HG02571 (cell line): Measurements from ENCODE around the gene DGKB.

Experiments used
- ATAC-seq: cut with Tn5 transposase; IDR thresholded peaks from one replicate; pipeline ENCODE4 v1.9.1; 2021; ENCODE audit warnings: mild to moderate bottlenecking, moderate library complexity; ENCODE audit not compliant: unreplicated experiment

The DGKB gene

DNA sequence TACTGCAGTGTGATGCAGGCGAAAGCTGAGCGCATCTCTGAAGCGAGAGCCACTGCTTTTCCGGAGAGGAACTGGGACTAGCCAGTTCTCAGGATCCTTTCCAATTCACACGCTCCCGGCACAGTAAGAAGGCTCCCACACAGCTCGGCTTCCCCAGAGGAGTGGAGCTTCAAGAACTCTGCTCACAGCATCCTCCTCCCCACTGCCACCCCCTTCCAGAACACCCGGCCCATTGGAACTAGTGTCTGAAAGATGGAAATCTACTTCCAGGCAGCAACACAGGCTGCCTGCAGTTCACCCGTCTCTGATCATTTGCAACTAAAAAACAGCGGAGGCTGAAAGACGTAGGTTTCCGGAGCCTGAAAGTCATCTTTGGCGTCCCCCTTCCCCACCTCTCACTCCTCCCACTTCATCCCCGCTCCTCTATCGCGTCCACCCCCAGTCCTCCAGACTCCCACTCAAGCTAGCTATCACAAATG, at the start of gene DGKB:
TSS of gene DGKB (minus strand) at position 163 of the 479 bp plus-strand sequence.
- ATAC-seq: no peak

DNA sequence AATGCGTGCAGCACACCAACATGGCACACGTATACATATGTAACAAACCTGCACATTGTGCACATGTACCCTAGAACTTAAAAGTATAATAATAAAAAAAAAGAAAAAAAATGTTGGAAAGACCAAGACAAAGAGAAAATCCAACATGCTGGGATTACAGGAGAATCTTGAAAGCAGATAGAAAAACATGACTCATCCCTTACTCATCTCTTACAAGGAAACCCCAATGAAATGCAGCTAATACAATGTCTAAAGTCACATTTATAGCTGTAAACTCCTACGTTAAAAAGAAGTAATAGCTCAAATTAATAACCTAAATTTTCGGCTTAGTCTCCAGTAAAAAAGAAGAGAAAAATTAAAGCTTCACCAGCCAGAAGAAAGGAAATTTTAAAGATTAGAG, 47.5 kb upstream of the DGKB start:
- no peak for ATAC-seq

DNA sequence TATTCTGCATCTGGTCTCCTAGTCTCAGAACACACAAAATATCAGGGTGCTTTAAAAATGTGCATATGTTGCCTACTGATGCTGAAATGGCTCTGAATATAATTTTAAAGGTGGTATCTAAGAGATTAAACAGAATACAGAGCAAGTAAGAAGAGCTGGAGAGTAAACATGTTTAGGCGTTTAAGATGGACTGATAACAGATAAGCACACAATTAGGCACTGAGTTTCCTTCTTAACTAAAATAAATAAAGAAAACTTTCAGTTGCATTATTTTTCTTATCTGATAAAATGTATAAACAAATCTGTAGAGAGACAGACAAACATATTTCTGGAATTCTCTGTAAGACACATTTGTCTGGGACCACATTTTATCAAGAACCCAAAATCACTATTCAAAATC, 35.6 kb upstream of the DGKB start:
- ATAC-seq: no peak

DNA sequence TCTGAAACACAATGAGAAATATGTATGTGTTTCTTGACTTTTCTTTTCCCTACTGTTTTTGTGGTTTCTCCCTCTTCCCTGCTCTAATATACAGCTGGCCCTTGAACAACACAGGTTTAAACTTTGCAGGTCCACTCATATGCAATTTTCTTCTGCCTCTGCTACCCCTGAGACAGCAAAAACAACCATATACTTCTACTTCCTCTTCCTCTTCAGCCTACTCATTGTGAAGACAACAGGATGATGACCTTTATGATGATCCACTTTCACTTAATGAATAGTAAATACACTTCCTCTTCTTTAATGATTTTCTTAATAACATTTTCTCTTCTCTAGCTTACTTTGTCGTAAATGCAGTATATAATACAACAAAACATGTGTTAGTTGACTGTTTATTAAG, 35.0 kb upstream of the DGKB start:
- ATAC-seq: no peak

DNA sequence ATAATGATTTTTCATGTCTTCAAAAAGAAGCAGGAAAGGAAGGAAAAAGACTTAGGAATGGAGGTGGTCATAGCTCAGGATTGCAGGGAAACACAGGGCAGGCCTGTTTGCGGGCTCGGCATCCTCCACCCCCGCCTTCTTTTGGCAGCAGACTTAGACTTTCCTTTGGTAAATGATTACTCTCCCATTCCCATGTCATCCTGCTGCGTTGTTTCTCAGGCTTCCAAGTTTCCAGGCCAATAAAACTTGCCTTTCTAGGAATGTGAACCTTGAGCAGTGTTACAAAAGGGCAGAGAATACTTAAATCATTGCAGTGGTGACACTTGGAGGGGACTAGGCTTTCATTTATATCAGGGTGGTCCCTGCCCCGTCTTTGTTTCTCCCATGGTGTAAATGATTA, 34.0 kb upstream of the DGKB start:
- ATAC-seq: no peak

DNA sequence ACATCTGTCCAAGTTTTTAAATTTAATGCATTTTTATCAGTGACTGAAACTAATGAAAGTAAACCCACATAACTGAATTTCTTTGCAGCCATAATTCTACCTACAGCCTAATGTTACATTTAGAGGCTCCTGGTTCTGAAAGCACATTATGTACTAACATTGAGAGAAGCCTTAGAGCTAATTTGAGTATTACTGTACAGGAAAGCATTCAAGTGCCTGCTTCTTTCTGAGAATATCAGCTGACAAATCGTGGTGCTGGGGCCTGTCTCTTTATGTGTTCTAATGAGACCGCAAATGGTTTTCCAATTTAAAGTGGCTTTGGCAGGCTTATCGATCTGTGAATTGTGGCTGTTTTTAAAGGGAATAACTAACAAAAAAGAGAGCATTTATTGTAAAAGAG, 32.3 kb upstream of the DGKB start:
- ATAC-seq: no peak

DNA sequence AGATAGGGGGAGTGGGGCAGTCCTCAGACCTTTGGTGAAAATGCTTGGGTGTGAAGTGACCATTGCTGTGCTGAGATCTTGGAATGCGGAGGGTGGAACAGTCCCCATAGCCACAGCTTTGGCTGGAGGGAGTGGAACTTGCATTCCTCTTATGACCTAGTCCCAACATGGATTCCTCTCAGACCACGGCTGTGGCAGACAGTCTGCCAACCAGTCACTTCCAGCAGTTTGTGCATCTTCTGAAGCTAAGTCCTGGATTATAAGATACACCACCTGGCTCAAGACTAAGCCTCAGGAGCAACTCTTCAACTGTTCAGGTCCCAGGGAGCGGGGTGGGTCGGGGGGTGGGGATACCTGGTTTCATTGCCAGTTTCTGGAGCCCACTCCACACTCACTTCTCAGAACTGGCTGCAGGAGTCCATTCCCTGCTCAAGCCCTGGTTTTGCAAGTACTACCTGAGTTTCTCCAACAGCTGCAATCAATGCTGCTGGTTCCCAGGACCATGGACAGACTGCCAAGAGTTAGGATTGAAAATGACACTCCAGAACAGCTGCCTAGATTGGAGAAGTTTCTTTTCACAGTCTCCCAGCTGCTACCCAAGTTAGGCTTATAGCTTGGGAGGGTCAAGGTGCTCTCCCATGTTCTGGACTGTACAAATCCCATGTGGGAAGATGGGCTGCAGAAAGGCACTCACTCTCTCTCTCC, 29.1 kb upstream of the DGKB start:
- no peak for ATAC-seq

DNA sequence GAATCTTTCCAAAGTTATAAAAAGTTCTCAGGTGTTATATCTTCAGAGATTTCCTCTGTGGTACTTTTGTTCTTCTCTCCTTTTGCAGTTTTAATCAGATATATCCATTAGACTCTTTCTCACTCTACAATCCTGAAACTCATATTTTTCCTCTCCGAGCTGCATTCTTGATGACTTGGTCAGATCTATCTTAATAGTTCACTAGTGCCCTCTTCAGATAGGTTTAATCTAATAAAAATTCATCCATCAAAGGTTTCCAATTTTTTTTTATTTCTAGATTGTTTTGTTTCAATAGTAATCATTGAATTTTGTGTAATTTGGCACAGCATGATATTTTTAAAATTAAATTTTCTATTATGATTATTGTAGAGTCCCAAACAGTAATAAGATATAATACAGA, 21.8 kb upstream of the DGKB start:
- ATAC-seq: no peak

DNA sequence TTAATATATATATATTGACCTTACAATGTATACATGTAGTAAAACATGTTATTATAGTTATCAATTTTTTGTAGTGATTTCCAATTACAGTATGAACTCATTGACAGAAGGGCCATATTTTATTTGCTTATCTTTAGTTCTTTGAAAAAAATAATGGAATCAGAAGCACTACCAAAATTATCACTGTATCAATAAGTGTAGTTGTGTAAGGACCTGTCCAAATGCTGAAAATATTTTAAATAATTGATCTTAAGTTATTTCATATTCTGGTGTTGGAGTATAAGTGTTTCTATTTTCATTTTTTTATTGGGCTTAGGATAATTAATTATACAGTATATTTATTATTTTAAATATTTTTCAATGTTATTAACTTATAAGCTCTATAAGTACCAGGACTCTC, 8.5 kb upstream of the DGKB start:
- no peak for ATAC-seq

DNA sequence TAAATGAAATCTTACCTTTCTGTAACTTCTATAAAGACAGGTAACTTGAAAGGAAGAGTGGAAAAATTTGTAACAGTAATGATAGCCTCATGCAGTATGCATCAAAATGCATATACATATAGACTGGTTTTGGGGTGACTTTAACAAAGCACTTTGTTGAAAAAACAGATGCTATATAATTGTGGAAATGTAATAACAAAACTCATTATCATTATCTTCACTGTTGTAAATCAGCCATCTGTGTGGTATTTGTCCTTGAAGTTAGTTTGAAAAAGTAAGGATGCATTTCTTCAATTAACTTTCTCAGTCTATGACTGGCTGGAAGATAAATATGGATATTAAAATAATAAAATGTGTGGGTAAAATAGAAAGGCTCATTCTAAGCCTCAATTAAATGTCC, 6.1 kb upstream of the DGKB start:
- ATAC-seq: no peak

DNA sequence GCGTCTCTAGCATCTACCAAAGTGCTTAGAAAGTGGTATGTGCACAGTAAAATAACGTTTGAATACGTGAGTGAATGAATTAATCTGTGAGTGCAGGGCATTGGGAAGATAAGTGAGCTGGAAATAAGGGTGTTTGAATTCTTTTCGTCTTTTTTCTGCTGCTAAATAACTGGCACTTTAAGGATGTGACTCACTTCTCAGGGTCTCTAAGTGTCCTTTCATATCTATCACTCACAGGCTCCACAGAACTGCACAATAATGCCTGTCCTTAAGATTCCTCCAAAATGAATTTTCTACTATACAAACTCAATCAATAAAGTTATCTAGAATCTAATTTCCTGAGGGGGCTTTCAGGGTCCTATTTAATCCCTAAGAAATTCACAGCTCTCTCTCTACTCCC, 3.2 kb upstream of the DGKB start:
- no peak for ATAC-seq

DNA sequence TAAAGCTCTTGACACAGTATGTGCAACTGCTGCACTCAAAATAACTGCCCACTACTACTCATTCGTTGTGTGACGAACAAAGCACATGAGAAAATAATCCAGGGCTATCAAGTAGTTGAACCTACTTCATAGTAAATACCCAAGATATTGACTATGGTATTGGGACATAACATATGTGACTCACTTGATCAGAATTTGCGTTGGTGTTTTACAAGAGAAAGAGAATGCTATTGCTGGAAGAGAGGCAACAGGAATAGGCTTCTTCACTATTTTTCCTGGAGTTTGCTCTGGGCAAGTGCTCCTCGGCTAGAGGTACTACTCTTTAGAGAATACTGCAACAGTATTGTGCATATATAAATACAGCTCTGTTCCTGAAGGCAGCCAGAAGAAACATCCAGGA, 2.5 kb downstream of the DGKB start:
- ATAC-seq: no peak

DNA sequence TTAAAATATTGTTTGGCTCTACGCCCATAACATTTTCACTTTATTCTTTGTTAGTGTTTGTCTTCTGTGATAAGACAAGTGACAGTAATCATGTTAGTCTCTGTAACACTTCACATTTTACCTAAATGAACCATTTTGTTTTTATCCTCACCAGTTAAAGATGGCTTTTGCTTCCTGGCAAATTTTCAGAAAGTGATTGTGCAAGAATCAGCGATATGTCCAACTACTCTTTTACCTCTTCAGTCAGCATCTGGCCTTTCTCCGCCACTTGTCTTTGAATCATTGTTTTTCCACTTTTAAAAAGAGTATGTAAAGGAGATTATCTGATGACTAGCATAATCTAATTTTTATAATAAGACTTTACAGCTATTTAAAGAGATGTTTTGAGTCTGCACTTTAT, 3.5 kb downstream of the DGKB start:
- no peak for ATAC-seq

DNA sequence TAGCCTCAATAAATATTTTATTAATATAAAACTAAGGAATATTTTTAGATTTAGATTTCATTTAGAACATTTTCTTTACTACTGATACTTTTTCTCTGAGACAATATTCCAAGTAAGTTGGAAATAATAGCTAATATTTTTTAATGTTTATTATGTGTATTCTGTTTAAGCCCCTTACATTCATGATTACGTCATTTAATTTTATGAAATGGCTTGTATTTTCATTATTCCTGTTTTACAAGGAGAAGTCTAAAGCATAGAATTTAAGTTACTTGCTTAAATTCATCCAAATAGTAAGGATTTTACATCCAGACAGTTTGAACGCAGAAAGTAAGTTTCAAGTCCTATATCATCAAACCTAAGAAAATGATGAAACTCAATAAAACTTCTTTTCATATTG, 6.1 kb downstream of the DGKB start:
- no peak for ATAC-seq

DNA sequence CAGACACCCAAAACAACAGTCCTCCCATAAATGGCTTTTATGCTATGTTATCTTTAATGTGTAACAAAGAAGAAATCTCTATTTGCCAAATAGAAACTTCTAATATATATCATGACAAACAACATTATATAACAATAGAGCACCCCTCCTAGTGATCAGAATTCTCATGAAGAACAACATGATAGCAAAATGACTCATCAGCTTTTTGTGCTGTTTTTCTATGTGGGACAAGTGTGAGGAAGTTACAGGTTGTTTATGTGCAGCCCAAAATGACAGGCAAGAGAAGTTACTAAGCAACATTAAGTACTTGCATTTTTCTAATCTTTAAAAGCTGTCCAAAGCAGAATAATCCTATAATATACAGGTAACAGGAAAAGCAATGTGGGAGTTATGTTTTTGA, 7.7 kb downstream of the DGKB start:
- ATAC-seq: no peak

DNA sequence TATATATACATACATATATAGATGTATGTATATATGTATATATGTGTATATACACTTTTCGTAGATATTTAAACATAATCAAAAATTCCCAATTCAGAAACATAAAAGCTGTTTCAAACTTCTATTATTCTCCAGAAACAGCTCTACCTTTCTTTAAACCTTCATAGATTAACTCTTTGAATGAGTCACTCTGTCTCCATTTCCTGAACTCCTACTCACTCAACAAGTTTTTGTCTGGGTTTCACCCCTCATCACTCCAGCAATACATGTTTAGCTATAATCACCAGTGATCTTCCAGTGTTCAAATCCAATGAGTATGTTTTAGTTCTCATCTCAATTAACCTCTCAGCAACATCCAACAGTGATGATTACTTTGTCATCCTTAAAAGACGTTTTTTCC, 9.6 kb downstream of the DGKB start:
- no peak for ATAC-seq

DNA sequence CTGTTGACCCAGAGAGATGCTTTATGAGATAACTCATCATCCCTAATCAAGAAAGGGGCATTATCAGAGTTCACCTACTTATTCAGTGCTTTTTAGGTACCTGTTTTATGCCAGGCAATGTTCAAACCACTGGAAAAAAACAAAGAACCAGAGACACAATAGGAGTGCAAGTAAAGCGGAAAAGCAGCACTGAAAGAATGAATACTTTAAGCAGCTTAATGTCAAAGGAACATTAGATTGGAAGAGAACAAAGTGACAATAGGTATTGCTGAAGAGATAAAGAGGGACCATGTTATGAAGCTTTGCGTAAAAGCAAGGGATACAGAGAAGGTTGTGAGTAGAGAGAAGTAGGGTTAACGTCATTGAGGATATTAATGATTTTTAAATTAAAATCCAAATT, 11.3 kb downstream of the DGKB start:
- ATAC-seq: no peak

DNA sequence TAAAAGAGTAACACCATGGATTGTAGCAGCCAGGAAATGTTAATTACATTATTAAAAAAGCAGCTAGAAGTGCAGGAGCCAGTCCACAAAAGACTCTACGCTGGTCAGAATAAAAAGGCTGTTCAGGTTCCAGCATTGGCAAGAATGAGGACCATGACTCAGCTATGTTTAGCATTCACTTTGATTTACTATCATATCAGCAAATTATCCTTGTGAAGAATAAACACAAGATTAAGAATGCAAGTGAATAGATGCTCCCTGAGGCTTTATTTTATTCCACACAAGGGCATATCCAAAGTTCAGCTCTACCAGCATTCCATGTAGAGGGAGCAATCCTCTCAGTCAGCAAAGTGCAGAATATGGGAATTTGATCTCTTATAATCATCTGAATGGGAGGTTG, 13.6 kb downstream of the DGKB start:
- ATAC-seq: no peak

DNA sequence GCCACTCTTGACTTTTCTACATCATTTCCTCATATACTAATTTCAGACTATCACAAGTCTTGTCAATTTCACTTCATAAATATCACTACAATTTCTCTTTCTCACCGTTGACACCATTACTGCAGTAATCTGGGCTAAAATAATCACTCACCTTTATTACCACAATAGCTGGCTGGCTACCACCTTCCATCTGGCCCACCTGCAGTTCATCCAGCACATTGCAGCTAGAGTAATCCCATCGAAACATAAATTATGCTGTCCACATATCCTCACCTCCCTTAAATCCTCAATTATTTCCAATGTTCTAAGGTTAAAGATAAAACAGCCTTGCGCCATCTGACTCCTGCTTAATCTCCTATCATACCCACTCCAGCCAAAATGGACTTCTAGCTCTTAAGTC, 16.0 kb downstream of the DGKB start:
- no peak for ATAC-seq

DNA sequence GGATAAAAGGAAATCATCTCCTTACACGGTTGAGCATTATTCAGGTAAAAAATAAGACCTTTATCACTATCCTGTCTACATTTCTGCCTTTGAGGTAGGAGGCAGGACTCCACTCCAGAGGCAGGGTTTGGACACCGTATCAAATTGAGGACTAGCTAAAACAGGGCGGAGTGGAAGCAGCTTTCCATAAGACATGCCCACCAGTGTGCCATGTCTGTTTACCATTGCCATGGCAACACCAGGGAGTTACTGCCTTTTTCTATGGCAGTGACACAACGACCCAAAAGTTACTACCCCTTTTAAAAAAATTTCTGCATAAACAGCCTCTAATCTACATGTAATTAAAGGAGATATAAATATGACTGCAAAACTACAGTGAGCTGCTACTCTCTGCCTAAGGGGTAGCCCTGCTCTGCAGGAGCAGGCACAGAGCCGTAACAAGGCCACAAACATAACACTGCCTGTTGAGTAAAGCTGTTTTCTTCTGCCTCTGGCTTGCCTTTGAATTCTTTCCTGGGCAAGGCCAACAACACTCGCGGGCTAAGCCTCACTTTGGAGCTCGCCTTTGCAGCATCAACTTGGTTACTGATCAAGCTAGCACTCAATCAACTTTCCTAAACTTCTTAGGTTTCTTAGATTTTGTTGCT, 26.5 kb downstream of the DGKB start:
- no peak for ATAC-seq

DNA sequence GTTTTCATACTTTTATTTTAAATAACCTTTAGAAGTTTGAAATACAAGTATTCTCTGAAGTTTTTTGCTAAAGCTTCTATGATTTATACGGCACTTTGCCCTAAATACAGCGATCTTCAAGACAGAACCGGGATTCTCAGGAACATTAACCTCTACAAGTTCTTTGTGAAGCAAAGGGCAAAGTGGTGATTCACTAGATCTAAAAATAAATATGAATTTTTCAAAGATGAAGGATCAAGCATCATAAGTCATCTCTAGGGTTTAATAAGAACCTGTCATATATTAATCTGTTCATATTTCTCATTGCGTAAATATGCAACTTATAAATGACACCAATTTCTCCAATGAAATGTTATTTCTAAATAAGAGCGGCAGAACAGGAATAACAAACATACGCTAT, 30.7 kb downstream of the DGKB start:
- no peak for ATAC-seq

DNA sequence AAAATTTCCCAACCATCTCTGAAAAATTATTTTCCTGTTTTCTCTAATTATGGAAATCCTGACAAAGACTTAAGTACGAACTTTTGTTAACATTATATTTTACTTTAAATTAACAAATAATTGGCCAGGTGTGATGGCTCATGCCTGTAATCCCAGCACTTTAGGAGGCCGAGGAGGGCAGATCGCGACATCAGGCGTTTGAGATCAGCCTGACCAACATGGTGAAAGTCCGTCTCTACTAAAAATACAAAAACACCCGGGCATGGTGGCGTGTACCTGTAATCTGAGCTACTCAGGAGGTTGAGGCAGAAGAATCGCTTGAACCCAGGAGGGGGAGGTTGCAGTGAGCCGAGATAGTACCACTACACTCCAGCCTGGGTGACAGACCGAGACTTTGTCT, 32.2 kb downstream of the DGKB start:
- ATAC-seq: no peak

DNA sequence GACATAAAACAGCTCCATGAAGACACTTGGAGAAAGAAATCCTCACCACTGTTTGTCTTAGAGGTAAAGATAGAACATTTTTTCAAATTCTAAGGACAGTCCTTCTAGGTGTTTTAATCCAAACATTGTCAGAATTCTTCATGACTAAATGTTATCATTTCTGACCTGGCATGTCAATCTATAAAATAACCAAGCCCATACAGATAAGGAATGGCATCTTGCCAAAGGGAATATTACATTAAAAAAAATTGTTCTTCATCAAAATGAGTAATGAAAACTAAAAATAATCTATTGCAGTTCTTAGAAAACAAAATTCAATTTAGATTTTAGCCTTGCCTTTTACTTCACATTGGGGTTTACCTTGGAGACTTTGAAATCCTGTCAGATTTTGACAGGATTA, 33.6 kb downstream of the DGKB start:
- no peak for ATAC-seq
